Activated naive CD4-positive, alpha-beta T cell (primary cell): ENCODE results near the gene ACACA.
A peak's percentile ranks its signal among the peaks of the same experiment; 100 is the strongest.
"Not testable (repeated sequence)": the region's sequence is repeated elsewhere in the genome, so short reads cannot be mapped to it uniquely, and the experiment has no call there.

ENCODE experiments used
- DNase-seq, 4 experiments: peaks; one replicate each; lab custom pipeline; 2025; lab: John Stamatoyannopoulos, UW

The ACACA gene

DNA sequence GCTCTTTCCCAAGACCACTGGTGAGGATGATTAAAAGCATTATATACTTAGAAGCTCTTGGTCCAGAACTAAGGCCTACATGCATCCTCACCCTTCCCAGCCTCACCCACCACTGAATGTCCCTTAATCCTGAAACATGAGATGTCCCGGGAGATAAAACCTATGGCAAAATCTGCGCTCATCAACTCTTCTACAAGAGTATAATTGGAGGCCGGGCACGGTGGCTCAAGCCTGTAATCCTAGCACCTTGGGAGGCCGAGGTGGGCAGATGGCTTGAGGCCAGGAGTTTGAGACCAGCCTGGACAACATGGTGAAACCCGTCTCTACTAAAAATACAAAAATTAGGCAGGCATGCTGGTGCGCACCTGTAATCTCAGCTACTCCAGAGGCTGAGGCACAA lies 13.3 kb downstream of the ACACA start:
- no peak for DNase-seq

- no peak for DNase-seq
Observed at GRCh38 chr17:37392024-37392590, 14.5 kb downstream of the ACACA start.

GRCh38 chr17:37391146-37391545 lies 15.5 kb downstream of the ACACA start:
- DNase-seq, result no peak

- DNase-seq, result no peak
Observed at GRCh38 chr17:37389160-37389559, 17.5 kb downstream of the ACACA start.

DNA sequence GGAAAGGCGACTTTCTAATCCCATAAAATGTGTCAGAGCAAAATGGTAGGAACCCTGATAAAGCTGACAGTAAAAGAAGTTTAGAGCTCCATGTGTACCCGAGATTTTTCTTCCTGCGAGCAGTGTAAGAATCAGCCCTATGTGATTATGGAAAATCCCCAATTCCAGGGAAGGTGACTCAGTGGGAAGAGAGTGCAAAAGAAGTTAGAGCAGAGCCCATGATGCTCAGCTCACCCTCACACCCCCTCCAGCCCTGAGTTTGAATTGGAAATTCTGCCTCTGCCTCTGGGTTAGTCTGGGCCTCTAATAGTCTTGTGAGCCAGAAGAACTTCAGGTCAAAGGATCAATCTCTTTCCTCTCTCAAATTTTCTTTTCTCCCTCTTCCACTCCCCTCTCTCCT lies 18.4 kb downstream of the ACACA start:
- DNase-seq, result no peak

- no peak for DNase-seq
Observed at GRCh38 chr17:37386462-37386861, 20.2 kb downstream of the ACACA start.

DNA sequence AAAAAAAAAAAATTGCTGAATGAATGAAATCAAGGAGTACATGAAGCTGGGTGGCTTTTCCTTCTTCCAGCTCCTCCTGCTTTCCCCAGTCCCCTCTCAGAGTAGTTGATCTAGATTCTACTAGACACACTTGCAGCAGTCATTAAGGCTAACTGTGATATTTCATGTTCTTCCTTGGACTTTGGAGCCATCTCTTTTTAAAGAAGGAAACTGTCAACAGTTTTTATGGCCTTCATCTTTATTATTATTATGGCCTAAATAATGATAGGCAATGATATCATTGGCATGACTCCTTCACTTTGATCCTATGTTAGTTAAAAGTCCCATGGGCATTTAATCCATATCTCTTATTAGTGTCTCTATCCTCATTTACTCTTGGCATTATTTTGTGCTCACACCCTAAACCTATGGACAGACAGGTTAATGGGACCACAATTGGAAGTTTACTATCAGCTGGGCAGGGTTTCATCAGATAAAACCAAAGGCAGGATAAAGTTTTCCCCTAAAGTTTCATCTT lies 21.1 kb downstream of the ACACA start:
- DNase-seq, result no peak

GRCh38 chr17:37384560-37385149 lies 22.0 kb downstream of the ACACA start:
- no peak for DNase-seq

GRCh38 chr17:37382056-37382455 lies 24.6 kb downstream of the ACACA start:
- no peak for DNase-seq

- no peak for DNase-seq
Observed at GRCh38 chr17:37375706-37376105, 30.9 kb downstream of the ACACA start, which contains the start of gene C17orf78. TSS of gene C17orf78 (plus strand) at chr17:37375985. CDS start at chr17:37376093, 108 bp downstream.

DNA sequence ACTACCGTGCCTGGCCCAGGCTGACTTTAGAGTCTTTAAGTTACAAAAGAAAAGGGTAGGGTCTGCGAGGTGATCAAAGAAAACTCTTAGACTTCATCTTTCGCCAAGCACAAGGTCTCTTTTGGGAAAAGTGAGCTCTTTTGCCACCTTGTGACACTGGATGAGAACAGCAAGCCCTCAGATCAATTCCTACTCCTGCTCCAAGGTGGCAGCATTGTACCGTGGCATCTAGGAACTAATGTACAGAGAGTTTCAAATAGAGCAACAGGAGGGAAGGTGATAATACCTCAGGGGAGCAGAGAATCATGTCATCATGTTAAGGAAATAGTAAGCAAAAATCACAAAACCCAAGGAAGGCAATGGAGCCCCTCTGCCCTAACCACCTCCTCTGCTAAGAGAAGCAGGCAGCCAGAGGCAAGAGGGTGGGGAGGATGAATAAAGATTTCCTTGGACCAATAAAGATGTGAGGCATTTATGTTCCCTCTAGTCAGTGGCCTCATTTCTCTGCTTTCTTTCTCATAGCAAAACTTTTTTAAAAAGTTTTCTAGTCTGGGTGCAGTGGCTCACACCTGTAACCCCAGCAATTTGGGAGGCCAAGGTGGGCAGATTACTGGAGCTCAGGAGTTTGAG lies 33.0 kb downstream of the ACACA start:
- DNase-seq, result peak in 3 of 4 experiments; percentile 8 to 39 (median 17)

GRCh38 chr17:37368577-37368976 lies 38.1 kb downstream of the ACACA start:
- no peak for DNase-seq

- no peak for DNase-seq
Observed at GRCh38 chr17:37365589-37365988, 41.0 kb downstream of the ACACA start.

DNA sequence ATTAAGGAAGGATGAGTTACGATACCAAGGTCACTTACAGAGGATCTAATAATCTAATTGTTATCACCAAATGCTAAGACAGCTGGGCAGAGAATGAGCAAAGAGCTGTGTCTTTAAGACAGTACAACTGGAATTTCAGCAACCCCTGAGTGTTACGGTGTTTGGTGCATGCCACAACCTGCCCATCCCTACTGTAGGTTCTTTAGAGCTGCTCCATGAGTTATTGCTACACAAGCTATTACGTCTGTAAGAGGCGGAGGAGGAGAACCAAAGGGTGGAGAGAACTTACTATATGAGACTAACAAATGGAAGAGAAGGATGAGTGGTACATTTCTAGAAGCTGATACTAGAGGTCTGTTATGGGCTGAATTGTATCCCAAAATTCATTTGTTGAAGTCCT lies 45.1 kb downstream of the ACACA start:
- no peak for DNase-seq

DNA sequence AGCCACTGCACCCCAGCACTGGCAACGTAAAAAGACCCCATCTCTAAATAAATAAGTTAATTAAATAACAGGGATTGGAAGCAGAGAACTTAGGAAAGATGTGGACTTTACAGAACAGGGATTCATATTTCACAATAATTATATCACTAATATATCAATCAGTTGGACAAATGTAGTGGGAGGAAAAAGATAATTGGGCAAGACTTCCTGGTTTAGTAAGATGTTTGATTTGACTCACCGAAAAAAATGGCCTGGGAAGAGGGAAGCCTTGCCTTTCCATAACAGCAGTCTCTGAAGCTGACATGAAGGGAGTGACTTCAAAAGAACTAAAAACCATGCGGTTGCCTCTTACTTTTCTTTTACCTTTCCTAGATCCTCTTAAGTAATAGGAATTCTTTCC lies 46.0 kb downstream of the ACACA start:
- no peak for DNase-seq

- no peak for DNase-seq
Observed at GRCh38 chr17:37359682-37360188, 46.9 kb downstream of the ACACA start.

DNA sequence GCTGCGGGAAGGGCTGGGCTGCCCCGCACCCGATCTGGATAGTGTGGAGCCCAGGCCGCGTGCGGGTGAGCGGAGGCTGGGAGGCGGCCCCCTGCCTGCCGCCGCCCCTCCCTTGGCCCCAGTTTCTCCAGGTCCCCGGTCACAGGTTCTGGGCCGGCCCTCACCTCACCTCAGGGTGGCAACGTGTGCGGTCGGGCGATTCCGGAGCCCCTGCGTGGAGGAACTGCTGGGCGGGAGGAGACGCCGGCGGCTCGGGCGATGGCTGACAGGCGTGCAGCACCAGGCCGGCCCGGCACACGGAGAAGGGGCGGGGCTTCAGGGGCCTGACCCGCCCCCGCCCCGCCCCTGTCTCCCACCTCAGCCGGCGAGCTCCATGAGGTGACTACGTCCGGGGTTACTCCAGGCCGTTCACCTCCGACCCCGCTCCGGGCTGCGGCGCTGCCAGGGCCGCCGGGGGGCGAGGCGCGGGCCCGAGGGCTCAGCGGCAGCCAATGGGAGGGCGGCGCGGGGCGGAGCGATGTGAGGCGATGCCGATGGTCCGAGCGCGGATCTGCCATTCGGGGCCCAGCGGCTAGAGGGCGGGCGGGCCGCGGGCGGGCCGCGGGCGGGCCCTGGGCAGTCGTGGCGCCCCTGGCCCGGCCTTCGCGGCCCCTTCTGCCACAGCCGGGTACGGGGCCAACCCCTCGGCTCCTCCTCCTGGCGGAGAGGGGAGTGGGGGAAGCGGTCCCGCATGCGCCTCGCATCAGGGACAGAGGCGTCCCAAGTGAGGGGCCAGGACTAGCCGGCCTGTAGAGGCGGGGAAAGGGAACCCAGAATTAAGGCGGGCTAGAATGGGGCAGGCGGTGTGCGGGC lies 47.6 kb downstream of the ACACA start:
- peak; percentile 62 to 80 (median 66) for DNase-seq

DNA sequence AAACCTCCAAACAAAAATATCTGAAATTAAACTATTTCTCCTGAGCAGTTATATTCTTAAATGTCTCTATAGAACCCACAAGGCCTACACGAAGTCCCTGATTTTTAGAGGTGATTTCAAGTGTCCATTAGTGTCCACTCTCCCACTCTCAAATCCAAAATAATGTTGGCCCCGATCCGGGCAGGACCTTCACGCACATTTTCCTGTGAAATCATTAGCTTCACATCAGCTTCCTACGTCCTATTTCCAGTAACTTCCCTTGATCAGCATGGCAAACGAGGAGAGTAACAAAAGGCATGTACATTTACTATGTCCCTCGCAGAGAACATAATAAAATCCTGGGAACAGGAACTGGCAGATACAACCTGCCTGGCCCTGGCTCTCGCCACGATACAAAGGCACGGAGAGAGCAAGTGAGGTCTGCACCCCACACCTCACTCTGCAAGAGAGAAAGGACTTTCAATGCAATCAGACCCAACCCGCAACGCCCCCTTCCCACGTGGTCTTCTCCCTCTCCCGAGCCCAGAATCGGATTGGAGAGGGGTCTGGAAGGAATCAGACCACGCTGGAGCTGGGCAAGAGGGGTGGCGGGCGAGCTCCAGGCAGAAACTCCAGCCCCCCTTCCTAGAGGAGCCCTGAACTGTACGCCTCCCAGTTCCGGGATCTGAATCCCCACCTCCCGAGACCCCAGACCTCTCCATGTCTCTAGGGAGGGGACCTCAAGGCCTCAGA lies 48.4 kb downstream of the ACACA start:
- DNase-seq, result no peak

DNA sequence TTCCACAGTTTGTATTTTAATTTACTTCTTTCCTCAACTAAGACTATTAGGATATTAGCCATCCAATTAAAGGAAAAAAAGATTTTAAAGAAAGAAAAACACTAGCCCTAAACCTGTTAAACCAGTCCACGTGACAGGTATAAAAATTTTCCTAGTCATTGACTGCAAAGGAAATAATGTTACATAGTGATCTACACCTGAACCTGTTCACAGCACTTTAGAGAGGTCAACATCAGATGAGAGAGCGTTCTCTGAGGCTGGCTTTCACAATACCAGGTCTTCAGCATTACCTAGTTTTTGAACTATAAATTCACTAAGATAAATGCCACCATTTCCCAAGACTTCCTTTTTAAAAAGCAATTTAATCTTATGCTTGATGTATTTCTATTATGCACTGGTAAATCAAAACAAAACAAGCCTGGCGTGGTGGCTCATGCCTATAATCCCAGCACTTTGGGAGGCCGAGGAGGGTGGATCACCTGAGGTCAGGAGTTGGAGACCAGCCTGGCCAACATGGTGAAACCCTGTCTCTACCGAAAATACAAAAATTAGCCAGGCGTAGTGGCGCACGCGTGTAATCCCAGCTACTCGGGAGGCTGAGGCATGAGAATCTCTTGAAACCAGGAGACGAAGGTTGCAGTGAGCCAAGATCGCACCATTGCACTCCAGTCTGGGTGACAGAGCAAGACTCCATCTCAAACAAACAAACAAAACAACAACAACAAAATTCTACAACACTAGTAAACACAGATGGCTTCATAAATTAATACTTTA lies 49.7 kb downstream of the ACACA start:
- DNase-seq, result not testable (repeated sequence)

DNA sequence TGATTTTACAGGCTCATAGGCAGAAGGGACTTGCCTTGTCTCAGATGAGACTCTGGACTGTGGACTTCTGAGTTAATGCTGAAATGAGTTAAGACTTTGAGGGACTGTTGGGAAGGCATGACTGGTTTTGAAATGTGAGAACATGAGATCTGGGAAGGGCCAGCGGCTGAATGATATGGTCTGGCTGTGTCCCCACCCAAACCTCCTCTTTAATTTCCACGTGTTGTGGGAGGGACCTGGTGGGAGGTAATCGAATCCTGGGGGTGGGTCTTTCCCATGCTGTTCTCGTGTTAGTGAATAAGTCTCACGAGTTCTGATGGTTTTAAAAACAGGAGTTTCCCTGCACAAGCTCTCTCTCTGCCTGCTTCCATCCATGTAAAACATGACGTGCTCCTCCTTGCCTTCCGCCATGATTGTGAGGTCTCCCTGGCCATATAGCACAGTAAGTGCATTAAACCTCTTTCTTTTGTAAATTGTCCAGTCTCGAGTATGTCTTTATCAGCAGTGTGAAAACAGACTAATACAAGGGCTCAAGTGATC lies 59.7 kb downstream of the ACACA start:
- not testable (repeated sequence) for DNase-seq
